Measurements from ENCODE around the gene IDI2.
A peak's percentile ranks its signal among the peaks of the same experiment; 100 is the strongest.

The IDI2 gene

DNA sequence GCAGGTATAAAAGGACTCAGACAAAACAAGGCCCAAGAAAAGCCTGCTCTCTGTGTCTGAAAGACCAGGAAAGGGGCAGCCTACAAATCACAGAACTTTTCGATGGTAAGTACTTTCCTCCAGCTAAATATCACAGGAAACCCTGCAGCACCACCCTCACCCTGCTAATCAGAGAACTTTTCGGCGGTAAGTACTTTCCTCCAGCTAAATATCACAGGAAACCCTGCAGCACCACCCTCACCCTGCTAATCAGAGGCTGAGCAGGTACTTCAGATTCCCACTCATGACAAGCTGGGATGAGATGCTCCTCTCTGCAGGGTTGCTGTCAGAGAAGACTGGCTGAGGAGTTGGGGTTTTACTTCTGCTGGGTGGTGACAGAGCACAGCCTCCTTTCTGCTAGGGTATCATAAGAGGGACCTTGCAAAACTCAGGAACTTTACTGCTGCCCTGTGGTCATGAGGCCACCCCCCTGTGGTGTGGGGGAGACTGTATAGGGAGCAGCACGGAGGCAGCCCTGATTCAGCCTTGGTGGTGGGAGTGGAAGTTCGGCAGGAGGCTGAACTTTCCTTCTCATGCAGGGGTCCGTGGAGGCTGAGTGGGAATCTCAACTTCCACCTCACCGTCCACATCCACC lies 37.7 kb upstream of the IDI2 start:
- Histone ChIP-seq H2AFZ (ENCODE audit: low read depth, low read length) (no peak overlapping the region), H3K36me3 (ENCODE audit: insufficient read depth, low read length) (peaks cover 22% of the 10 kb centered on the region), H4K20me1 (ENCODE audit: insufficient read depth, low read length) (peaks cover 40% of the 10 kb centered on the region), H3K4me1 (ENCODE audit: insufficient read depth, low read length) (peaks cover 48% of the 10 kb centered on the region), H3K9me3 (ENCODE audit: insufficient read depth, low read length, severe bottlenecking) (no peaks in the 10 kb centered on the region), H3K27me3 (ENCODE audit: insufficient read depth, low read length, poor library complexity) (no peaks in the 10 kb centered on the region), H3K79me2 (ENCODE audit: insufficient read depth, low read length) (peaks cover 78% of the 10 kb centered on the region), H3K4me2 (ENCODE audit: insufficient read depth, low read length) (no peak overlapping the region), H3K9ac (ENCODE audit: low read depth, low read length) (no peak overlapping the region), H3K27ac (ENCODE audit: low read length) (peak overlapping the region; percentile 50; the same call in 1 of the 2 replicates), H3K4me3 (ENCODE audit: low read depth in 1 of 2, low read length in 2 of 2) (no peak overlapping the region)
- TF ChIP-seq, protein P1, sequence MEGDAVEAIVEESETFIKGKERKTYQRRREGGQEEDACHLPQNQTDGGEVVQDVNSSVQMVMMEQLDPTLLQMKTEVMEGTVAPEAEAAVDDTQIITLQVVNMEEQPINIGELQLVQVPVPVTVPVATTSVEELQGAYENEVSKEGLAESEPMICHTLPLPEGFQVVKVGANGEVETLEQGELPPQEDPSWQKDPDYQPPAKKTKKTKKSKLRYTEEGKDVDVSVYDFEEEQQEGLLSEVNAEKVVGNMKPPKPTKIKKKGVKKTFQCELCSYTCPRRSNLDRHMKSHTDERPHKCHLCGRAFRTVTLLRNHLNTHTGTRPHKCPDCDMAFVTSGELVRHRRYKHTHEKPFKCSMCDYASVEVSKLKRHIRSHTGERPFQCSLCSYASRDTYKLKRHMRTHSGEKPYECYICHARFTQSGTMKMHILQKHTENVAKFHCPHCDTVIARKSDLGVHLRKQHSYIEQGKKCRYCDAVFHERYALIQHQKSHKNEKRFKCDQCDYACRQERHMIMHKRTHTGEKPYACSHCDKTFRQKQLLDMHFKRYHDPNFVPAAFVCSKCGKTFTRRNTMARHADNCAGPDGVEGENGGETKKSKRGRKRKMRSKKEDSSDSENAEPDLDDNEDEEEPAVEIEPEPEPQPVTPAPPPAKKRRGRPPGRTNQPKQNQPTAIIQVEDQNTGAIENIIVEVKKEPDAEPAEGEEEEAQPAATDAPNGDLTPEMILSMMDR (IDR thresholded peaks at IDR 0.05; ENCODE audit: borderline replicate concordance, extremely low read depth, low read length, poor library complexity, severe bottlenecking) = no peak
- TF ChIP-seq EZH2 (IDR thresholded peaks at IDR 0.05; ENCODE audit: borderline replicate concordance, low read depth, low read length, severe bottlenecking) = no peak
- DNase-seq (no peak), ATAC-seq (ENCODE audit: insufficient read depth, low read depth) (no peak)

DNA sequence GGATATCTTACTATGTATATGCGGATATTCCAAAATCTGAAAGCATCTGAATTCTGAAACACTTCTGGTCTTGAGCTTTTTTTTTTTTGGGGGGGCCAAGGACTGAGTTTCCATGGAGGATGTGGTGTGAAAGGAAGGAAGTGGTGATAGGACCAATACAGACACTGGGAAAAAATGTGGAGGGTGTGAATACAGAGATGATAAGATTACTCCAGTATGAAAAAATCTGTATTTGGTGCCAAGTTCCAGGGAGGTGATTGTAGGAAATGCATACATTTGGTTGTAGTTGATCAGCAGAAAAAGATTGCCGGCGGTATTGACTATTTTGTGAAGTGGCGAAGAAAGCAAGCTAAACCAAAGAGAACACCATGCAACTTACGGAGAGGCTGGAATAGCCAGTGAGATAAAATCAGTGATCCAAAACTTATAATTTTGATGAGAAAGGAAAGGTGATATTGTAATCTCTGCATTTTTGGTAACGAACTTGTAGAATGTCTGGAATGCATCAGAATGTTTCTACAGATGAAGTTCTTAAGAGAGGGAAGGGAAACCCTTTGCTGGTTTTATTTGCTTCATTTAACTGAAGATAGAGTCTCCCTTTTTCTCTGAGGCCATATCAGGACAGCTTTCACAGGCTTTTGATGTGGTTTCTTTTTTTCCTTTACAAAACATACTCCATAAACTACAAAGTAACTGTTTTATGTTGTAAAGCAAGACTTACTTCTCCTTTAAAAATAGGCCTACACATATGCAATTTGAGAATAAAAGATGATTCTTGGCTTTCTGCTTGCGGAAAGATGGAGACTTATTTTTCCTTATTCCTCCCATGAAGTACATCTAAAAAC lies 36.5 kb upstream of the IDI2 start:
- Histone ChIP-seq H3K4me3 (ENCODE audit: low read depth in 1 of 2, low read length in 2 of 2) (no peak overlapping the region), H3K27me3 (ENCODE audit: insufficient read depth, low read length, poor library complexity) (no peaks in the 10 kb centered on the region), H3K9me3 (ENCODE audit: insufficient read depth, low read length, severe bottlenecking) (no peaks in the 10 kb centered on the region), H3K36me3 (ENCODE audit: insufficient read depth, low read length) (peaks cover 26% of the 10 kb centered on the region), H3K4me2 (ENCODE audit: insufficient read depth, low read length) (peak overlapping the region; percentile 18), H3K27ac (ENCODE audit: low read length) (peak overlapping the region; percentile 57), H4K20me1 (ENCODE audit: insufficient read depth, low read length) (peaks cover 41% of the 10 kb centered on the region), H2AFZ (ENCODE audit: low read depth, low read length) (no peak overlapping the region), H3K79me2 (ENCODE audit: insufficient read depth, low read length) (peaks cover 82% of the 10 kb centered on the region), H3K9ac (ENCODE audit: low read depth, low read length) (0 out of 2 replicates have a peak overlapping the region, but pooled peaks have one; percentile 2), H3K4me1 (ENCODE audit: insufficient read depth, low read length) (peaks cover 60% of the 10 kb centered on the region)
- TF ChIP-seq EZH2 (IDR thresholded peaks at IDR 0.05; ENCODE audit: borderline replicate concordance, low read depth, low read length, severe bottlenecking) = no peak
- TF ChIP-seq, protein P1 (IDR thresholded peaks at IDR 0.05; ENCODE audit: borderline replicate concordance, extremely low read depth, low read length, poor library complexity, severe bottlenecking) = no peak
- ATAC-seq (ENCODE audit: insufficient read depth, low read depth) = peak; percentile 78
- no peak for DNase-seq

- peak overlapping the region; percentile 3; the same call in 1 of the 2 replicates for H3K4me2 ChIP-seq (ENCODE audit: insufficient read depth, low read length)
- peaks cover 30% of the 10 kb centered on the region for H3K36me3 ChIP-seq (ENCODE audit: insufficient read depth, low read length)
- ATAC-seq (ENCODE audit: insufficient read depth, low read depth) = no peak
- peaks cover 98% of the 10 kb centered on the region for H3K79me2 ChIP-seq (ENCODE audit: insufficient read depth, low read length)
- DNase-seq = no peak
- no peak overlapping the region for H2AFZ ChIP-seq (ENCODE audit: low read depth, low read length)
- H3K4me3 ChIP-seq (ENCODE audit: low read depth in 1 of 2, low read length in 2 of 2) = no peak overlapping the region
- no peak overlapping the region for H3K27ac ChIP-seq (ENCODE audit: low read length)
- no peak overlapping the region for H3K9ac ChIP-seq (ENCODE audit: low read depth, low read length)
- peaks cover 42% of the 10 kb centered on the region for H4K20me1 ChIP-seq (ENCODE audit: insufficient read depth, low read length)
- no peak for TF ChIP-seq EZH2 (IDR thresholded peaks at IDR 0.05; ENCODE audit: borderline replicate concordance, low read depth, low read length, severe bottlenecking)
- TF ChIP-seq, protein P1 (IDR thresholded peaks at IDR 0.05; ENCODE audit: borderline replicate concordance, extremely low read depth, low read length, poor library complexity, severe bottlenecking) = no peak
- peaks cover 67% of the 10 kb centered on the region for H3K4me1 ChIP-seq (ENCODE audit: insufficient read depth, low read length)
- H3K27me3 ChIP-seq (ENCODE audit: insufficient read depth, low read length, poor library complexity) = no peaks in the 10 kb centered on the region
- H3K9me3 ChIP-seq (ENCODE audit: insufficient read depth, low read length, severe bottlenecking) = no peaks in the 10 kb centered on the region
Observed at GRCh38 chr10:1059902-1060301, 34.2 kb upstream of the IDI2 start.

Data from DND-41 (cell line).